Activated naive CD4-positive, alpha-beta T cell treated with Interleukin-2 at 50 U/mL for 16 hours (primary cell): ENCODE data around the gene RHBDL1.
A peak's percentile ranks its signal among the peaks of the same experiment; 100 is the strongest.

Experiments used
- DNase-seq: peaks from one replicate; pipeline ENCODE4 v3.0.0-alpha.2; 2020

The RHBDL1 gene

DNA sequence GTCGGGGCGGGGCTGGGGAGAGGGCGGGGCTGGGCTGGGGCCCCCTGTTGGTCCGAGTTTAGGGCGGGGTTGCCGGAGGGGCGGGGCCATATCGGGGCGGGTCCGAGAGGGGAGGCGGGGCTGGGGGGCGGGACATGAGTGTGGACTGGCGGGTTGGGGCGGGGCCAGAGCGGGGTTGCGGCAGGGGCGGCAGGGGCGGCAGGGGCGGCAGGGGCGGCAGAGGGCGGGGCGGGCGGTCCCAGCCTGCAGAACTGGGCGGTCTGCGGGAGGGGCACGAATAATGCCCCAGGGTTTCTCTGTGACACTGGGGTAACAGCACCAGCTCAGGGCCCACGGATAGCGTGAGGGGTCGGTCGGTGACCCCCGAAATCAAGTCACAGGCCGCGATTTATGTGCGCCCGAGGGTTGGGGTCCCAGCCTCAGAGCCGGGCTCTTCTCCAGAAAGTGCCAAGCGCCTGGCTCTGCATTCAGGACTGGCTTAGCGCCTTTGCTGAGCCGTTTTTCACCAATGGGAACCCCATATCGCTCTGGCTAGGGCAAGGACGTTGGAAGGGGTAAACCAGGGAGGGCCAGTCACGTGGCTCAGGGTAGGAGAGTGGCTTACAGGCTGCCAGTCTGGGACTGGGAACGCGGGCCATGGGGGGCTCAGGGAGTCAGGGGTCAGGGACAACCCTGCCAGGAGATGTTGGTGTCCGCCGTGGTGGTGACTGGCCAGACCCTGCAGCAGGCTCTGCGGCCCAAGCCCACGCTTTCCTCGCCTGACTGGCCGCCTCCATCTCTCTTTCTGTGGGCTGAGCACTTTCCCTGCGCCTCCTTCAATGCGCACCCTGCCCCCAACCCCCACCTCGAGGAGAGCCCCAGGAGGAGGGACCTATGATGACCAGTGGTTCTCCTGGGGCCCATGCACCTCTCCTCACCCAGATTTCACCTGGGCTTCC lies 38.1 kb upstream of the RHBDL1 start:
- DNase-seq: peak; percentile 81

DNA sequence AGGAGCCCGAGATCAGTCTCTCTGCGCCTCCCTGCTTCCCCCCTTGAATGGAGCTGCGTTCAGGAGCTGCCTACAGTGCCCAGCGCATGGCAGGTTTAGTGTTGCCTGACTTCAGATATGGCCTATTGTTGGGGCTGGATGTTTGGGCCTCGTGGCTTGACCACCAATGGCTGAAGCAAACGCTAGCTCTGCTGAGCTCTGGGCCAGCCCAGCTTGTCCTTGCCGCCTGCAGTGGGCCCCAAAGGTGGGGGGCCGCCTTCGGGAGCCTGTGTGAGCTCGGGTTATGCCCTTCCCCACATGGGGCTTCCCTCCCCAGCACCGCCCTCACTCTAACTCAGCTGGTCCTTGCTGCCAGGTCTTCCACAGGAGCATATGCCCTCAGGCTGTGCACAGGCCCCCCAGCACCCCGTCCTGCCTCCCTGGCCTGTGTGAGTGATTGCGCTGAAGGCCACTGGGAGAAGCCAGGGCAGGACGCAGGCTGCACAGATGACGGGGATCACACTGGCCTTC lies 37.4 kb upstream of the RHBDL1 start:
- no peak for DNase-seq

DNA sequence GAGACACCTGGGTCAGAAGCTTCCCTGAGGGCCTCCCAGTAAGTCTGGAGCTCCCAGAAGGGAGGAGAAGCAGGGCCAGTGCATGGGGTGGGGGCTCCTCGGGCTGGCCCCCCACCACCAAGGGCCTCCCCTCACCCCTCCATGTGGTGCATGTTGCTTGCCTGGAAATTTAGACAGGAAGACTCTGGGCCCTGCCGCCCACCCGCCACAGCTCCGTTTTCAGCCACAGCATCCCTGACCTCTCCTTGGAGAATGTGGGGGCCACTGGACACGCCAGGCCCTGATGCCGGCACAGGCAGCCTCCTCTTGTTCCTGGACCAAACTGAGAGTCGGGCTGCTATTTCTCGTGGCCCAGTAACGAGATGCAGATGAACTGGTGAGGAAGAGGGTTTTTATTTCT lies 36.6 kb upstream of the RHBDL1 start:
- no peak for DNase-seq

DNA sequence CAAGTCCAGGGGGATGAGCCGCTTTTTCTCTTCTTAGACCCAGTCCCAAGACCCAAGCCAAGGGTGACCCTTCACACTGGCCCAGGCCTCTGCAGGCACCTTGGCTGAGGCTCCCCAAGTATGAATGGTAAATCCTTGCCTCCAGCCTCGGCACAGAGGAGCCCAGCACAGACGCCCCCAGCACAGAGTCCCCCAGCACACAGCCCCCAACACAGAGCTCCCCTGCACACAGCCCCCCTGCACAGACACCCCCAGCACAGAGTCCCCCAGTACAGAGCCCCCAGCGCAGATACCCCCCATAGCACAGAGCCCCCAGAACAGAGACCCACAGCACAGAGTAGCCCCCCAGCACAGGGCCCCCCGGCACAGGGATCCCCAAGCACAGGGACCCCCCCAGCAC lies 34.9 kb upstream of the RHBDL1 start:
- no peak for DNase-seq

DNA sequence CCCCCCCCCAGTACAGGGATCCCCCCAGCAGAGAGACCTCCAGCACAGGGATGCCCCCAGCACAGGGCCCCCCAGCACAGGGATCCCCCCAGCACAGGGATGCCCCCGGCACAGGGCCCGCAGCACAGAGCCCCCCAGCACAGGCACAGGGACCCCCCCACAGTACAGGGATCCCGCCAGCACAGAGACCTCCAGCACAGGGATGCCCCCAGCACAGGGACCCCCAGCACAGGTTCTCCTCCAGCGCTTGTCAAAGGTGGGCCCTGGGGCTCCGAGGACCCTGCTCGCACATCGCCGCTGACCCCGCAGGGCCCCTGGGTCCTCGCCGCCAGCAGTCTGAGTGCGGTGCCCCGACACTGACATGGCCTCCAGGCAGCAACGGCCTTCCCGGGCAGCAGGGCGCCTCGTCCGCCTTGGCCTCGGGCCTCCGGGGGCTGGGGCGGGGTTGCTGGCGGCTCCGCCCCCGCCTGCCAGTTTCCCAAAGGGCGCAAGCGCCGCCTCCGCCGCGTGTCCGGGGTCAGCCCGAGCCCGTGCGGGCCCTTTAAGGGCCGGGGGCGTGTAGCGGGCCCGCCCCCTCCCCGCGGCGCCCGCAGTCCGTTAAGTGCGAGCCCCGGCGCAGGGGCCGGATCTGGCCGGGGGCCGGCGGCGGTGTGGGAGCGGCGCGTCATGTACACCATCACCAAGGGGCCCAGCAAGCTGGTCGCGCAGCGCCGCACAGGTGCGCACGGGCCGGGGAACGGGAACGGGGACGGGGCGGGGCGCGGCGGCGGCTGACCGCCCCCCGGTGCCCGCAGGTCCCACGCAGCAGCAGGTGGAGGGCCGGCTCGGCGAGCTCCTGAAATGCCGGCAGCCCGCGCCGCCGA lies 33.9 kb upstream of the RHBDL1 start, which contains the start of gene MCRIP2:
MCRIP2 (plus strand) TSS at position 503 of the 863 bp plus-strand sequence; CDS start at position 667, 164 bp downstream.
- peak; percentile 77 for DNase-seq

DNA sequence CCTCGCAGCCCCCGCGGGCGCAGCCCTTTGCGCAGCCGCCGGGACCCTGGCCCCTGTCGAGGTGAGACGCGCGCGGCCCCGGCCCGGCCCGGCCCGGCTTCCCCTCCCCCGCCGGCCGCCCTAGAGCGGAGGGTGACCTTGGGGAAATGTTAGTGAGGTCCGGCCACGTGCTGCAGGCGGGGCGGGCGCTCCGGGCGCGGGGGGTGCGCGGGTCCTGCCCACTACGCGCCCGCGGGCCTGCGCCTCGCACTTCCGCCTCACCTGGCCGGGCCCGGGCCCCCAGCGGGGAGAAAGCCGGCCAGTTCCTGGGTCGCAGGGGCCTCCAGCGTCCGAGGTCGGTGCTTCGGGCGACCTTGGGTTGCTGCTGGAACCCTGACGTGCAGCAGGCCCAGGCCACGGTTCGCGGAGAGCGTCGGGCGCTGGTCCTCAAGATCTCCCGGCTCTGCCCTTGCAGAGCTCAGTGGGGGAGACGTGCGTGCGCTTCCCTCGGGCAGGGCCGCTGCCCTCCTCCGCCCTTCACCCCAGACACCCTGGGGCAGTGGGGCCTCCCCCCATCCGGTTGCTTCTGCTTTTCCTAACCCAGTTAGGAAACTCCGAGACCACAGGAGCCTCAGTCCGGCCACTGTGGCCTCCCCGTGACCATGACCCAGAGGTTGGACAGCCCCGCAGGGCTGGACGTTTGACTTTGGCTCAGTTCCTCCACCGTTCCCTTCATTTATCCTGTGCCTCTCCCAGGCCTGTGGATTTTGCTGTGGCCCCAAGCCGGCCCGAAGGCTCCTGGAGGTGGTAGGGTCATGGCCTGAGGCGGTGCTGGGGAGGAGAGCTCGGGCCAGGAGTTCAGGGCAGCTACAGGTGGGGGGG lies 33.1 kb upstream of the RHBDL1 start:
- peak; percentile 39 for DNase-seq

DNA sequence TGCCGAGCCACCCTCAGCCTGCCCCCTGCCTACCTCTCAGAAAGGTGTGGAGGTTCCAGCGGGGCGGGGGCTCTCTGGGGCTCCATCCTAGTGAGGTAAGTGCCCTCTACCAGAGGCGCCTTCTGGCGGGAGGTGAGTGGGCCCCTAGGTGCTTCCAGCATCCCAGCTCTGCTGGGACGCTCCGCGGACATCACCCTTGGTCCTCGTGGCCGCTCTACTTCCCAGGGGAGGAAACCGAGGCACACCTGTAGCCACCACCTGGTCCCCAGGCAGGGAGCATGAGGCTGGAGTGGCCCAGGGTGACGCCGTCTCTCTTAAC lies 32.5 kb upstream of the RHBDL1 start:
- DNase-seq: no peak

DNA sequence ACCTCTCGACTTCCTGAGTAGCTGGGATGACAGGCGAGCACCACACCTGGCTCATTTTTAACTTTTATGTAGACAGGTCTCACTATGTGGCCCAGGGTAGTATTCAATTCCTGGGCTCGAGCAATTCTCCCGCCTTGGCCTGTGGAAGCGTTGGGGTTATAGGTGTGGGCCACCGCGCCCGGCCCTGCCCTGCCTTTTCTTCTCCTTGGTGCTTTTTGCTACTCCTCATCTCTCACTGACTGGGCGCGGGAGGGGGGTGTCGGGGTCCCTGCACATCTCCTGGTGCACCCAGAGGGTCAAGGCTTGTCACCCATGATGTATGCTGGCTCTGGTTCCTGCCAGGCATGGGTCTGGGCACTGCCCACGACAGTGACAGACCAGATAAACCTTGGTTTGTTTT lies 30.9 kb upstream of the RHBDL1 start:
- DNase-seq: no peak

DNA sequence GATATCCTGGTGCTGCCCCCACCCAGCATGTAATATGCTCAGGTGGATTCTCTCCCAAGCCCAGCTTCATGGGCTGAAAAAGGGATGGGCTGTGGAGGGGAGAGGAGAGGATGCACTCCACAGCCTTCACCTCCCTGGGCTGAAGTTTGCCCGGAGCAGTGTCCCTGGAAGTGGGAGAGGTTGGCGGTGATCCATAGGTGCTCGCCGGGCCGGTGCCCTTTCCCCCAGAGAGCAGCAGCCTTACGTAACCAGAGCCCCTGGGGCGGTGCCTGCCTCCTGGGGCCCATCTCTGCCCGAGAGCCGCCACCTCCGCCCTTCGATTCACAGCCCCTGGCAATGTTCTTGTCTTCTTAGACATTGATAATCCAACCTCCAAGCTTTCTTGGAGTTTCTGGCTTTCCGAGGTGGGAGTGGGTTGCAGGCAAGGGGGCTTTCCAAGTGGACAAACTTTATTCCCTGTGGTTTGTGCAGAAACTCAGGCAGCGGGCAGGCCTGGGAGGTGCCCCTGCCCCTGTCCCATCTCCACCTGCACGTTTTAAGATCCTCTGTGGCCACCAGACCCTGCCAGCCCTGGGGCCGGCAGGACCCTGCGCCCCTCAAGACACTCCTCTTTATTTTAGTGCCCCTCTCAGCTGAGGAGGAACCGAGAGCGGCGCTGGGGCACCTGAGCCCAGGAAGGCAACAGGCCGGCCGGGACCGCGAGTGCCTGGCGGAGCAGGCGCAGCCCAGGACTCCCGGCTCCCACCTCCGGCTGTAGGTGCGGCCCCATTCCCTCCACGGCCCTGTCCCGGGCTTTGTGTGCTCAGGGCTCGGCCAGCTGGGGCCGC lies 29.4 kb upstream of the RHBDL1 start:
- DNase-seq: no peak

DNA sequence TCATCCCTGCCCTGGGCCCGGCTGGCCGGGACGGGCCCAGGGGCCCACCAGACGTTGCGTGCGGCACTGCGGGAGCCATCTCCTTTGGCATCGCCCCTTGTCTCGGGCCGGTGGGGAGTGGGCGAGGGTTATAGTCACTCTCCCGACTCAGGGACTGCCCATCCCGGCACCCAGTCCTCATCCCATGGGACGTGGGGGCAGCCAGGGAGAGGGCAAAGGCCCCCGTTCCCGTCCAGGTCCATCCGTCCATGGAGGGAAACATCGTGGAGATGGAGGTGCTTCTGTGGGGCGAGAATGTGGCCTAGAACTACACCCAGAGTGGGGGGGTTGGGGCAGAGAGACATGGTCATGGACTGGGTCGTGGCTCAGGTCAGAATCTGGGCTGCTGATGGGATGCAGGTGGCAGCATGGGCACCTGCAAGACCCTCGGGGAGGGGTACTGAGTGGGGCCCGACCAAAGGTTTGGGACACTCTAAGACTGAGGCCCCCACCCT lies 28.7 kb upstream of the RHBDL1 start:
- no peak for DNase-seq

DNA sequence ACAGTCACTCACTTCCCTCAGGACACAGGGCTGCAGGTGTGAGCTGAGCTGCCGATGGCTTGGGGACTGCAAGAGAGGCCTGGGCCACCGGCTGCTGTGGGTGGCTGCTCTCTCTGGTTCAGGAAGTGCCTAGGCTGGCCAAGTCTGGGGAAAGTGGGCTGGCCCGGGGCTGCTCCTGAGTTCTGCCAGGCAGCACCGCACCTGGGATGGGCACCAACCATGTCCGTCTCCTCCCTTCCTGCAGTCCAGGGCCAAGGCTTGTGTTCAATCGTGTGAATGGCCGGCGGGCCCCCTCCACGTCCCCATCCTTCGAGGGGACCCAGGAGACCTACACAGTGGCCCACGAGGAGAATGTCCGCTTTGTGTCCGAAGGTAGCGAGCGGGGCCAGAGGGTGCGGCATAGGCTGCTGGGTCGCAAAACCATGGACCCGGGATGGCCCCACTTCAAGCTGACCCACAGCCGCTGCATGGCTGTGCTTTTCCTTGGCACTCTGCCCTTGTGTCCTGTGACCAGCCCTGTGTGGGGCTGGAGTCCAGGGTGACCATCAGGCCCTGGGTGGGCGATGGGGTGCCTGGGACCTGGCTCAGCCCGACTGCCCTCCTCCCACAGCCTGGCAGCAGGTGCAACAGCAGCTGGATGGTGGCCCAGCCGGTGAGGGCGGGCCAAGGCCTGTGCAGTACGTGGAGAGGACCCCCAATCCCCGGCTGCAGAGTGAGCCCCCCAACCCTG lies 28.1 kb upstream of the RHBDL1 start:
- no peak for DNase-seq

DNA sequence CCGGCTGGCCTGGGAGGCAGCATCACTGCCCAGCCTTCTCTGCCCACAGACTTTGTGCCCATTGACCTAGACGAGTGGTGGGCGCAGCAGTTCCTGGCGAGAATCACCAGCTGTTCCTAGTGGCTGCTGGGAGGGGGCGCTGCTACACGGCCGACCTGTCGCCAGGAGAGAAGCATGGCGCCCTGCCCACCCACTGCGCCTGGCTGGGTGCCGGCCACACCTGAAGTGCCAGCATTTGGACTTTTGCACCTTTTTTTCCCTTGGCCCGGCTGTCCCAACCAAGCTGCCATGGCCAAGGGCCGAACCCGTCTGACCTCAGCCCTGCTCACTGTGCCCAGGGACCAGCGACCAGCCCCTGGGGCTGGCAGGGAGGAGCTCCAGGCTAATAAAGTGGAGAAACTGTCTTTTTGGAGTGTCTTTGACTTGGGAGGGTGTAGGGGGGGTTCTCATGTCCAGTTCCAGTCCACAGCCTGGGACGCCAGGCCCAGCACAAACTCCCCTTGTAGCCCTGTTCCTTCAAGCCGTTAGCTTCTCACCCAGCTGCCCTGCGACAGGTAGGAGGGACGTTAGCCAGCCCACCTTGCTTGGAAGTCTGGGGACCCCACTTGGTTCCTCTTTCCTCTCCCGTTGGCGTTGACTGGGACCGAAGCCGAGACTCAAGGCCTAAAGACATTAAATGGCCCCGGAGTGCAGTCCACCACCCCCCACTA lies 27.2 kb upstream of the RHBDL1 start:
- peak; percentile 54 for DNase-seq

DNA sequence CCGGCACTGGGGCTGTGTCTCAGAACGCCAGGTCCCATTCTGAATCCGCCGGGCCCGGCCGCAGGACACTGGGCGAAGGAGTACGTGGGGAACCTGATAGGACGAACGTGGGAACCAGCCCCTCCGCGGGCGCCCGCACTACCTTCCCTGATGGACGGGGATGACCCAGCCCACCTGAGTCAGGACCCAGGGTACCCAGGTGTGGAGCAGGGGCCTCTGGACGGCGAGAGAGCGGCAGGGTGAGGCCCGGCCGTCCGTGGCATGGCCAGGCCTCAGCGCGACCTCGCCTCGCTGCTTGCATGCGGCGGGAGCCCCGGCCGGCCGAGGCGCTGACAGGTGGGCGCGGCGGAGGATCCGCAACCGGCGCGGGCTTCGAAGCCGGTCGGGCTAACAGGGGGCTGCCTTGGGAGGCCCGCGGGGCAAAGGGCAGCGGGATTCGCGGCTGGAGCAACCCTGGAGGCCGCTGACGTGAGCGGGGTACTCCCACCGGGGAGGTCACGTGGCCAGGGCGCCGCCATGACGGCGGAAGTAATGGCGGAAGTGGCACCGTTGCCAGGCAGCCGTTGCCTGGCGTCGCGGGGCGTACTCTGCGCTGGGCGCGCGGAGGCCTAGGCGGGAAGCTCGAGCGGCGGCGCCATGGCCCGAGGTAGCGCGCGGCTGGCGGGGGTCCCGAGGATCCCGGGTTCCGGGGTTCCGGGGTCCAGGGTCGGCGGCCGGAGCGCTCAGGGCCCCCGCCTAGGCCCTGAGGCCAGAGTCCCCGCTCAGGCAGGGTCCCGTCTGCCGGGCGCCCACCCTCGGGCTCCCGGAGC lies 26.5 kb upstream of the RHBDL1 start, which contains the start of gene WDR90:
WDR90 (plus strand) TSS at position 585 of the 809 bp plus-strand sequence; CDS start at position 637, 52 bp downstream.
- peak; percentile 95 for DNase-seq

DNA sequence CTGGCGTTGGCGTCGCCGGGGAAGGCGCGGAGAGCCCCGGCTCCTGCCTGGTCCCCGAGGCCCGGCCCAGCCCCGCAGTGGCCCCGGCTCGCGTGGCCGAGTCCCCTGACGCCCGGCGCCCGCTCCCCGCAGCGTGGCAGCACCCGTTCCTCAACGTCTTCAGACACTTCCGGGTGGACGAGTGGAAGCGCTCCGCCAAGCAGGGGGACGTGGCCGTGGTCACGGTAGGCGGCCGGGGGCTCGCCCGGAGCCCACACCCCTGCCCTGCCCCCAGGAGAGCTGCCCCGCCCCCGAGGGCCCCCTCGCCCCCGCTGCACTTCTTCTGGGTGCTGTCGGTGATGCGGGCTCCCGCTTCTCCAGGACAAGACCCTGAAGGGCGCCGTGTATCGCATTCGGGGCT lies 25.8 kb upstream of the RHBDL1 start:
- peak; percentile 22 for DNase-seq

DNA sequence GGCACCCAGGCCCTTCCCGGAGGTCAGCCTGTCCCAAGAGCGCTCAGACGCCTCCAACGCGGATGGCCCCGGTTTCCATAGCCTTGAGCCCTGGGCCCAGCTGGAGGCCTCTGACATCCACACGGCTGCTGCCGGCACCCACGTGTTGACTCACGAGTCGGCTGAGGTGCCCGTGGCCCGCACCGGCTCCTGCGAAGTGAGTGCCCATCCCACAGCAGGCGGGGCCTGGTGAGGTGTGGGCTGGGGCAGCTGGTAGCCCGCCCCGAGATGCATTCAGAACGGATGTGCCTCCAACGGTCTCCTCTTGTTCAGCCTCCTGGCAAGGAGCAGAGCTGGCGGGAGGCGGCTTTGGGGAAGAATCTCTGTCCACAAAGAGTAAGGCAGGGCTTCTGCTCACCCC lies 23.6 kb upstream of the RHBDL1 start:
- no peak for DNase-seq

DNA sequence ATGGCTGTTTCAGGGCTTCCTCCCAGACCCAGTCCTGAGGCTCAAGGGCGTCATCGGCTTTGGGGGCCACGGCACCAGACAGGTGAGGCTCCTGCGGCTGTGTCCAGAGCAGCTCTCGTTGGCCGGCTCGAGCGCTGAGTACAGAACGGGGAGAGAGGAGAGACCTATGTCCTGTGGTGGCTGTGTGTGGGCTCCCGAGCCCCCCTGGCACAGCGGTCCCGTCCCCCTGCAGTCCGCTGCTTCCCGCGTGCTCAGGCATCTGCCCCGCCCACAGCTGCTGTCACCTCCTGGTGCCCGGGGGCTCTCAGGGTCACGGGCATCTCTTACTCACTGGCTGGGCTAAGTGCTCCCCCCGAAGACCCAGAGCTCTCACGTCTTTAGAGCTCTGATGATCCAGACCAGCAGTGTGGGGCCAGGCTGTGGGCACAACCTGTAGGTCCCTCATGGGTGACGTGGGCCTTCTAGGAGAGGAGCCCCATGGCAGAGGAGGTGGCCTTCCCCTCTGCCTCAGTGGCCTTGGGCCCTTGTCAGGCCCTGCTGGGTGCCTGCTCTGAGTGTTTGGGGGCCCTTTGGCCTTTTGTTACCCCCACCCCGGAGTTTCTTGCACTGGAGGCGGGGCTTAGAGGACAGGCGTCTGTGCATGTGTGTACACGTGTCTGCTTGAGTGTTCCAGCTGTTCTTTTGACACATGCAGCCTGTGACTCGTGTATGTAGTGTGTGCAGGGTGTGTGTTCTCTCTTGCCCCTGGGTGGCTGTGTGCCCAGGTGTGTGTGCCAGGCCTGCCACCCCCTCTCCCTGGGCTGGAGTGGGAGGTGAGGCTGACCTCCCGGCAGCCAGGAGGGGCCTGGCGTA lies 22.8 kb upstream of the RHBDL1 start:
- DNase-seq: no peak

DNA sequence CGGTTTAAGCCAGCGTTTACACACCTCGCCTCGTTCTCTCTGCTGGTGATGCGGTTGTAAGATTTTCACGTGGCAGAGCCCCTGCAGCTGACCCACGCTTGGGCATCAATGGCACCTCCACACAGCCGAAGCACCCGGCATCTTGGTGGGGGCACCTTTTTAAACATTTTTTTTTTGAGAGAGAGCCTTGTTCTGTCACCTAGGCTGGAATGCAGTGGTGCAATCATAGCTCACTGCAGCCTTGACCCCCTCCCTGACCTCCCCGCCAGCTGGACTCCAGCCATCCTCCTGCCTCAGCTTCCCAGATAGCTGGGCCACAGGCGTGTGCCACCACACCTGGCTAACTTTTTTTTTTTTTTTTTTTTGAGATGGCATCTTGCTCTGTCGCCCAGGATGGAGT lies 21.4 kb upstream of the RHBDL1 start:
- no peak for DNase-seq

DNA sequence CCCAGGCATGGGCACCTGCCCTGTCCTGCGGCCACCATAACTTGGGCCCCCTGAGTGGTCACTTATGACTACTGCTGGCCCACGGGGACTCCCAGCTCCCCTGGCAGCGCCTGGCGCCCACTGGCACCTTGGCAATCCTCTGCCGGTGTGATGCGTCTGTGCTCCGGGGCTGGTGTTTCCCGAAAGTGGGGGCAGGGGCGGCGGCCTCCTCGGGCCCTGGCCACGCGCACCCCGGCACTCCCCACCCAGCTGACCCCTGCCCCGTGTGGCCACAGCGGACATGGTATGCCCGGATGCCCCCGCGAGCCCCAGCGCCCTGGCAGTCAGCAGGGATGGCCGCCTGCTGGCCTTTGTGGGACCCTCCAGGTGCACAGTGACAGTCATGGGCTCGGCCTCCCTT lies 18.0 kb upstream of the RHBDL1 start:
- no peak for DNase-seq
